Endothelial cell of umbilical vein (primary cell): ENCODE results near the gene TBL3. TPM values are rescaled to one million over a fixed set of nuclear protein-coding genes. Genes with fewer than 3 reads are reported as not detected.

ENCODE experiments used
- BruUV-seq: library from RNA; stranded (reverse); fragments of 400-500 nt; replicated peaks from 2 replicates; lab custom pipeline; 2021; lab: Mats Ljungman, UMichigan
- CTCF ChIA-PET: fragments of 300-600, 350-600 bp; sonication (Branson Sonifier 250); formaldehyde crosslinking; loops from one replicate; lab custom pipeline; 2021; ENCODE audit warnings: antibody characterized with exemption, inconsistent platforms; lab: Charles Lee
- POLR2A ChIA-PET: fragments of 300-600, 350-600 bp; sonication (Branson Sonifier 250); formaldehyde crosslinking; loops from one replicate; lab custom pipeline; 2021; ENCODE audit warnings: antibody characterized with exemption, inconsistent platforms; lab: Charles Lee
- DNase-seq: peaks from one replicate; pipeline ENCODE4 v3.0.0-alpha.2; 2011; ENCODE audit warnings: low read depth, low spot score
- FAIRE-seq: peaks from 2 replicates; lab custom pipeline; 2011; peaks lifted over from hg19 to GRCh38; lab: Jason Lieb, UNC
- H2AFZ ChIP-seq: 2 replicates; pipeline ENCODE4 v1.6.0; 2012; ENCODE audit warnings: low read depth, low read length, control low read depth, inconsistent platforms
- H3K27ac ChIP-seq: 2 replicates; pipeline ENCODE4 v1.5.1; 2011; ENCODE audit warnings: low read depth, mild to moderate bottlenecking, control low read depth, low read length, moderate library complexity; ENCODE audit not compliant: insufficient read depth
- H3K27me3 ChIP-seq, 2 experiments: 2 replicates each; pipeline versions ENCODE4 v1.6.0 to v1.6.1; 2011; ENCODE audit warnings: low read length in 2 of 2, mixed read lengths in 1 of 2; ENCODE audit not compliant: control insufficient read depth in 2 of 2, insufficient read depth in 2 of 2
- H3K36me3 ChIP-seq, 2 experiments: 2 replicates in 1 of 2; 3 replicates in 1 of 2; pipeline ENCODE4 v1.5.1; 2011; ENCODE audit warnings: low read length in 2 of 2, mild to moderate bottlenecking in 1 of 2, moderate library complexity in 1 of 2; ENCODE audit not compliant: control insufficient read depth in 2 of 2, insufficient read depth in 2 of 2; ENCODE audit errors: extremely low read depth in 1 of 2
- H3K4me1 ChIP-seq: 3 replicates; pipeline ENCODE4 v1.5.1; 2011; ENCODE audit warnings: mild to moderate bottlenecking, low read length; ENCODE audit not compliant: control insufficient read depth, insufficient read depth; ENCODE audit errors: extremely low read depth
- H3K4me2 ChIP-seq: 2 replicates; pipeline ENCODE4 v1.6.1; 2011; ENCODE audit warnings: low read length, control low read depth, mixed read lengths; ENCODE audit not compliant: insufficient read depth
- H3K4me3 ChIP-seq, 3 experiments: fragments of 200-600 bp in 1 of 3; sonication (generic), shearing (Covaris generic) in 1 of 3; replicated peaks in 1 of 3; 2 replicates each; pipeline ENCODE4 v1.5.1; 2011 to 2016; ENCODE audit warnings: control low read depth in 3 of 3, low read length in 3 of 3, mild to moderate bottlenecking in 2 of 3, inconsistent platforms in 1 of 3, low read depth in 1 of 3, moderate library complexity in 1 of 3; ENCODE audit not compliant: insufficient read depth in 1 of 3
- H3K79me2 ChIP-seq: 2 replicates; pipeline ENCODE4 v1.6.0; 2012; ENCODE audit warnings: low read length, inconsistent platforms; ENCODE audit not compliant: control insufficient read depth, insufficient read depth
- H3K9ac ChIP-seq: replicated peaks from 2 replicates; pipeline ENCODE3; 2011; ENCODE audit warnings: low read length, control low read depth; ENCODE audit not compliant: insufficient read depth; ENCODE audit errors: extremely low read depth
- H3K9me1 ChIP-seq: replicated peaks from 3 replicates; pipeline ENCODE4 v1.6.0; 2011; ENCODE audit warnings: mild to moderate bottlenecking, low read length; ENCODE audit not compliant: control insufficient read depth, insufficient read depth; ENCODE audit errors: extremely low read depth
- H3K9me3 ChIP-seq: replicated peaks from 2 replicates; pipeline ENCODE4 v1.5.1; 2012; ENCODE audit warnings: low read length, inconsistent platforms; ENCODE audit not compliant: control insufficient read depth, insufficient read depth
- H4K20me1 ChIP-seq: replicated peaks from 2 replicates; pipeline ENCODE3; 2011; ENCODE audit warnings: mild to moderate bottlenecking, low read length; ENCODE audit not compliant: control insufficient read depth, insufficient read depth; ENCODE audit errors: extremely low read depth
- CTCF ChIP-seq, 2 donors: IDR thresholded peaks; 1 replicate in 1 of 2; 2 replicates in 1 of 2; pipeline ENCODE4 v1.5.1; 2011; ENCODE audit warnings: low read length in 2 of 2, mild to moderate bottlenecking in 2 of 2, moderate library complexity in 2 of 2, control low read depth in 1 of 2, inconsistent platforms in 1 of 2, low read depth in 1 of 2; ENCODE audit not compliant: insufficient read depth in 1 of 2; ENCODE audit errors: extremely low read depth in 1 of 2
- EZH2 ChIP-seq: IDR thresholded peaks from 2 replicates; pipeline ENCODE4 v1.6.1; 2012; ENCODE audit warnings: borderline replicate concordance, low read depth, mild to moderate bottlenecking, moderate library complexity, low read length, inconsistent platforms; ENCODE audit not compliant: severe bottlenecking
- FOS ChIP-seq: IDR thresholded peaks from 2 replicates; pipeline ENCODE4 v1.6.1; 2011; ENCODE audit warnings: mild to moderate bottlenecking, low read length, moderate library complexity, borderline replicate concordance; ENCODE audit not compliant: insufficient read depth
- GATA2 ChIP-seq: IDR thresholded peaks from 2 replicates; pipeline ENCODE4 v1.7.0; 2011; ENCODE audit warnings: low read depth, mild to moderate bottlenecking, moderate library complexity, mixed read lengths, low read length; ENCODE audit not compliant: insufficient read length, insufficient read depth
- JUN ChIP-seq: IDR thresholded peaks from 2 replicates; pipeline ENCODE4 v1.6.1; 2011; ENCODE audit warnings: borderline replicate concordance, low read depth; ENCODE audit not compliant: insufficient read length, insufficient read depth
- MAX ChIP-seq: IDR thresholded peaks from 2 replicates; pipeline ENCODE4 v1.6.1; 2011; ENCODE audit not compliant: insufficient read depth, insufficient read length
- MYC ChIP-seq: IDR thresholded peaks from one replicate; pipeline ENCODE4 v1.6.1; 2011; ENCODE audit warnings: mild to moderate bottlenecking, low read depth, low read length
- POLR2A ChIP-seq: IDR thresholded peaks from 2 replicates; pipeline ENCODE4 v1.6.1; 2012; ENCODE audit warnings: low read depth, mild to moderate bottlenecking, control low read depth, low read length
- POLR2AphosphoS5 ChIP-seq: IDR thresholded peaks from 2 replicates; pipeline ENCODE4 v1.6.1; 2012; ENCODE audit warnings: low read depth, mild to moderate bottlenecking, control low read depth, low read length, moderate library complexity; ENCODE audit not compliant: insufficient read depth
- dilution Hi-C: fragments of 300-500 bp; cut with MboI; formaldehyde crosslinking; loops from one replicate; pipeline ENCODE4 v1.15.0; 2019; ENCODE audit warnings: low sequenced_read_pairs; ENCODE audit not compliant: extremely low pct_ligation_motif_present
- intact Hi-C: fragments of 100-400 bp; cut with micrococcal nuclease; formaldehyde crosslinking; loops from one replicate; pipeline ENCODE4 v1.10.0; 2022
- polyA plus RNA-seq, 4 experiments: library from polyadenylated mRNA; depleted of rRNA in 3 of 4; stranded (reverse) in 3 of 4; unstranded in 1 of 4; fragments of >200 nt; gene quantifications; 2 replicates each; pipeline versions ENCODE4 v1.2.1 to v1.2.3, GENCODE V29; 2011 to 2012; ENCODE audit warnings: missing spikeins in 1 of 4
- total RNA-seq: library from RNA; stranded (reverse); gene quantifications from 2 replicates; pipeline ENCODE4 v1.2.3, GENCODE V29; 2021

Gene TBL3
- total and polyA plus RNA-seq, 2 donors (not counting 3 experiments of a cell fraction or from before 2014, with no cell fraction given): 42.2 to 77.1 TPM

GRCh38 chr16:1982013-1982433 is 10.2 kb downstream of the TBL3 start:
- no peaks in the 10 kb centered on the region for H4K20me1 ChIP-seq
- TF ChIP-seq JUN (no peak), POLR2A (no peak), MAX (no peak), POLR2AphosphoS5 (no peak), GATA2 (no peak), FOS (no peak)
- no peak overlapping the region for H3K4me2 ChIP-seq
- H2AFZ ChIP-seq: no peak overlapping the region
- dilution Hi-C loops (no loop called here), intact Hi-C loops (no loop called here)
- peaks cover 0 to 18% of the 10 kb centered on the region in 2 experiments for H3K36me3 ChIP-seq
- BruUV-seq: no TSS peak
- no peaks in the 10 kb centered on the region for H3K9me3 ChIP-seq
- H3K4me1 ChIP-seq: peaks cover 15% of the 10 kb centered on the region
- H3K27ac ChIP-seq: no peak overlapping the region
- DNase-seq (no peak), FAIRE-seq (no peak)
- H3K9ac ChIP-seq: no peak overlapping the region
- no peak overlapping the region for H3K4me3 ChIP-seq
- CTCF ChIA-PET: interaction anchor here (5.0 kb wide), 1 partner anchor 159 kb away, joined by 21 read pairs; no protein-coding TSS in a partner anchor
- POLR2A ChIA-PET: interaction anchor here (1.5 kb wide), 1 partner anchor 17 kb away, joined by 5 read pairs; the partner anchor contains the start of gene RPS2
- no peaks in the 10 kb centered on the region for H3K9me1 ChIP-seq
- H3K79me2 ChIP-seq: peaks cover 5% of the 10 kb centered on the region
- H3K27me3 ChIP-seq: peaks cover 35 to 41% of the 10 kb centered on the region in 2 experiments

- BruUV-seq: no TSS peak
- no peak for FAIRE-seq
Observed at GRCh38 chr16:1982991-1983543, 11.2 kb downstream of the TBL3 start.

More at GRCh38 chr16:1982991-1983543, 11.2 kb downstream of the TBL3 start:
- Histone ChIP-seq H3K4me2 (peak overlapping the region; percentile 65), H3K9ac (no peak overlapping the region), H3K4me3 (peak overlapping the region in 2 of 3 experiments; percentile 24 to 75), H3K27ac (no peak overlapping the region), H3K9me3 (no peaks in the 10 kb centered on the region), H4K20me1 (no peaks in the 10 kb centered on the region), H3K4me1 (peaks cover 15% of the 10 kb centered on the region), H2AFZ (peak overlapping the region; percentile 90), H3K36me3 (peaks cover 0 to 10% of the 10 kb centered on the region in 2 experiments), H3K9me1 (no peaks in the 10 kb centered on the region), H3K27me3 (peaks cover 35 to 41% of the 10 kb centered on the region in 2 experiments), H3K79me2 (peaks cover 5% of the 10 kb centered on the region)
- dilution Hi-C loops: no loop called here
- intact Hi-C loops: no loop called here
- DNase-seq: no peak
- ChIA-PET POLR2A (interaction anchor here (1.5 kb wide), 1 partner anchor 18 kb away, joined by 5 read pairs; the partner anchor contains the start of gene RPS2), CTCF (interaction anchor here (5.0 kb wide), 1 partner anchor 158 kb away, joined by 21 read pairs; no protein-coding TSS in a partner anchor)
- no peak for TF ChIP-seq EZH2
- no peak for TF ChIP-seq JUN
- no peak for TF ChIP-seq MYC
- no peak for TF ChIP-seq MAX
- no peak for TF ChIP-seq GATA2
- no peak for TF ChIP-seq FOS
- TF ChIP-seq POLR2A: no peak
- TF ChIP-seq POLR2AphosphoS5: no peak
- no peak for TF ChIP-seq CTCF (IDR thresholded peaks at IDR 0.05; ENCODE audit: extremely low read depth in 1 of 2, insufficient read depth in 1 of 2, low read depth in 1 of 2, low read length in 2 of 2)
